ENCODE data around the gene GSTM4. TPM values are rescaled to one million over a fixed set of nuclear protein-coding genes. Genes with fewer than 3 reads are reported as not detected.

GSTM4 gene
- total and polyA plus RNA-seq, 2 of the 8 experiments (the other 6 are each of a cell fraction or from before 2014, with no cell fraction given) = 11.3 to 31.4 TPM

GRCh38 chr1:109642626-109643025 is 13.3 kb upstream of the GSTM4 start:
- no peak overlapping the region for H3K4ac ChIP-seq (replicated peaks; ENCODE audit: insufficient read length, low read depth, low read length)
- no peaks in the 10 kb centered on the region; a peak in 1 of 7 replicates for H3K4me1 ChIP-seq (replicated peaks in 1 of 4; ENCODE audit: control insufficient read depth in 3 of 4, insufficient read depth in 4 of 4, low read length in 3 of 4)
- H3K79me2 ChIP-seq (ENCODE audit: control insufficient read depth in 1 of 2, insufficient read depth in 2 of 2, low read length in 2 of 2) = no peaks in the 10 kb centered on the region
- no peaks in the 10 kb centered on the region for H3K9me3 ChIP-seq (ENCODE audit: insufficient read depth in 2 of 2, low read depth in 1 of 2, low read length in 1 of 2)
- H3K79me1 ChIP-seq (ENCODE audit: low read depth, low read length) = no peaks in the 10 kb centered on the region
- no peak overlapping the region for H2BK5ac ChIP-seq (ENCODE audit: low read depth, low read length)
- no peak for TF ChIP-seq MAFK (IDR thresholded peaks at IDR 0.05; ENCODE audit: low read depth, low read length)
- no peak for TF ChIP-seq JUND (IDR thresholded peaks at IDR 0.05; ENCODE audit: low read length)
- TF ChIP-seq CTBP2 (IDR thresholded peaks at IDR 0.05; ENCODE audit: borderline replicate concordance, insufficient read depth, insufficient read length, low read length) = no peak
- no peak for TF ChIP-seq CBX5 (IDR thresholded peaks at IDR 0.05; ENCODE audit: low read depth, low read length)
- TF ChIP-seq HDAC6 (IDR thresholded peaks at IDR 0.05; ENCODE audit: low read depth, low read length) = no peak
- no peak for TF ChIP-seq SIN3A (conservative IDR thresholded peaks at IDR 0.05 in 1 of 2, IDR thresholded peaks at IDR 0.05 in 1 of 2; ENCODE audit: low read depth in 1 of 2, low read length in 2 of 2)
- TF ChIP-seq KDM4A (IDR thresholded peaks at IDR 0.05; ENCODE audit: low read depth, low read length, severe bottlenecking) = no peak
- no peak for TF ChIP-seq MAX (IDR thresholded peaks at IDR 0.05)
- TF ChIP-seq CBX8 (IDR thresholded peaks at IDR 0.05; ENCODE audit: borderline replicate concordance, low read depth, low read length) = no peak
- no peak for TF ChIP-seq RBBP5 (IDR thresholded peaks at IDR 0.05; ENCODE audit: borderline replicate concordance, low read depth, low read length)
- no peak overlapping the region for H3K56ac ChIP-seq (replicated peaks; ENCODE audit: insufficient read length, low read depth, low read length)
- no peaks in the 10 kb centered on the region for H4K20me1 ChIP-seq (replicated peaks in 1 of 2; ENCODE audit: control insufficient read depth in 1 of 2, insufficient read depth in 2 of 2, low read length in 2 of 2)
- H3K27ac ChIP-seq (ENCODE audit: low read depth, low read length) = no peak overlapping the region
- POLR2A ChIA-PET (ENCODE audit: partially characterized antibody) = interaction anchor here (0.7 kb wide), 1 partner anchor 9 kb away, joined by 6 read pairs; no protein-coding TSS in a partner anchor
- no peak overlapping the region for H3K4me2 ChIP-seq (ENCODE audit: insufficient read depth in 1 of 2, low read depth in 2 of 2, low read length in 2 of 2)
- WGBS, 2 experiments (ENCODE audit: extremely low coverage in 1 of 2, insufficient coverage in 1 of 2, insufficient read length in 1 of 2, insufficient replicate concordance in 2 of 2, low coverage in 1 of 2, low lambda C conversion rate in 2 of 2, missing lambda C conversion rate in 1 of 2) = 62% methylated on average over 3 of the region's 3 CpGs; no CpG with 5 or more reads in 1 of the 2 experiments
- DNase-seq (ENCODE audit: low read depth in 1 of 2, low spot score in 2 of 2) = no peak
- H4K5ac ChIP-seq (ENCODE audit: insufficient read length, low read depth, low read length) = no peak overlapping the region
- no peak overlapping the region for H4K8ac ChIP-seq (ENCODE audit: extremely low read depth, insufficient read depth, low read length)
- no peak overlapping the region for H2BK12ac ChIP-seq (ENCODE audit: low read depth, low read length)
- H3K23ac ChIP-seq (ENCODE audit: insufficient read length) = no peak overlapping the region
- H3K4me3 ChIP-seq (ENCODE audit: extremely low read depth in 1 of 4, insufficient read depth in 2 of 4, low read depth in 3 of 4, low read length in 4 of 4) = no peak overlapping the region
- no peak overlapping the region for H3K9ac ChIP-seq (replicated peaks in 1 of 4; ENCODE audit: extremely low read depth in 1 of 4, low read depth in 3 of 4, low read length in 3 of 4)
- FAIRE-seq = no peak
- no peak overlapping the region for H3K14ac ChIP-seq (ENCODE audit: insufficient read length)
- no peaks in the 10 kb centered on the region; a peak in 2 of 7 replicates for H3K27me3 ChIP-seq (replicated peaks in 1 of 4; ENCODE audit: control insufficient read depth in 3 of 4, extremely low read depth in 1 of 4, insufficient read depth in 3 of 4, low read length in 3 of 4)
- no peak overlapping the region for H2BK20ac ChIP-seq (ENCODE audit: low read length)
- no peak overlapping the region for H2BK15ac ChIP-seq (ENCODE audit: low read length)
- no peak overlapping the region for H2BK120ac ChIP-seq (replicated peaks; ENCODE audit: low read depth, low read length)
- no peak overlapping the region for H3K18ac ChIP-seq (ENCODE audit: extremely low read depth, low read length)
- CTCF ChIA-PET (ENCODE audit: partially characterized antibody) = interaction anchor here (0.6 to 10.7 kb wide), 18 partner anchors 11 to 364 kb away, joined by 3 to 293 read pairs (median 4); partner anchors contain the start of genes AHCYL1, GSTM1 and GSTM4
- no peak overlapping the region for H2AK5ac ChIP-seq (ENCODE audit: low read depth, low read length)
- H3K23me2 ChIP-seq (ENCODE audit: low read depth, low read length) = no peaks in the 10 kb centered on the region
- H4K91ac ChIP-seq (replicated peaks; ENCODE audit: insufficient read length, low read length) = no peak overlapping the region
- no peaks in the 10 kb centered on the region for H3K36me3 ChIP-seq (ENCODE audit: control insufficient read depth in 2 of 4, insufficient read depth in 4 of 4, low read length in 3 of 4)
- no peak overlapping the region for H2AFZ ChIP-seq (ENCODE audit: low read length)
